NCI-H774 (cell line): ENCODE data around the gene RYR3.

ENCODE experiments used
- DNase-seq: peaks from one replicate; lab custom pipeline; 2025; lab: John Stamatoyannopoulos, UW

The RYR3 gene

GRCh38 chr15:33310481-33311311 is at the start of gene RYR3:
RYR3 (plus strand) TSS chr15:33310967; CDS start chr15:33311046, 79 bp downstream.
- peak; percentile 50 for DNase-seq

GRCh38 chr15:33262306-33262705 is 48.5 kb upstream of the RYR3 start:
- no peak for DNase-seq

- DNase-seq: no peak
Measured at GRCh38 chr15:33277689-33278088, 33.1 kb upstream of the RYR3 start.

- DNase-seq: no peak
Measured at GRCh38 chr15:33278816-33279612, 31.8 kb upstream of the RYR3 start.

GRCh38 chr15:33279613-33280205 is 31.1 kb upstream of the RYR3 start:
- no peak for DNase-seq

- no peak for DNase-seq
Measured at GRCh38 chr15:33282226-33283020, 28.3 kb upstream of the RYR3 start.

GRCh38 chr15:33283576-33283975 is 27.2 kb upstream of the RYR3 start:
- no peak for DNase-seq

- DNase-seq: no peak
Measured at GRCh38 chr15:33284336-33284735, 26.4 kb upstream of the RYR3 start.

GRCh38 chr15:33292717-33293307 is 18.0 kb upstream of the RYR3 start:
- peak; percentile 53 for DNase-seq

GRCh38 chr15:33293713-33294334 is 16.9 kb upstream of the RYR3 start:
- no peak for DNase-seq

- no peak for DNase-seq
Measured at GRCh38 chr15:33296050-33296449, 14.7 kb upstream of the RYR3 start.

- DNase-seq: no peak
Measured at GRCh38 chr15:33296856-33297255, 13.9 kb upstream of the RYR3 start.

GRCh38 chr15:33298631-33299030 is 12.1 kb upstream of the RYR3 start:
- DNase-seq: no peak

- DNase-seq: no peak
Measured at GRCh38 chr15:33304924-33305323, 5.8 kb upstream of the RYR3 start.

GRCh38 chr15:33309602-33310276 is 1.0 kb upstream of the RYR3 start:
- peak; percentile 49 for DNase-seq

GRCh38 chr15:33311312-33311971 is 675 bp downstream of the RYR3 start:
- peak; percentile 16 for DNase-seq

- no peak for DNase-seq
Measured at GRCh38 chr15:33313491-33313890, 2.7 kb downstream of the RYR3 start.

- DNase-seq: no peak
Measured at GRCh38 chr15:33314069-33314468, 3.3 kb downstream of the RYR3 start.

- DNase-seq: no peak
Measured at GRCh38 chr15:33315044-33315443, 4.3 kb downstream of the RYR3 start.

- DNase-seq: no peak
Measured at GRCh38 chr15:33317896-33318295, 7.1 kb downstream of the RYR3 start.
